ENCODE measurements around the gene SLC43A3.
"Not testable (repeated sequence)": the region's sequence is repeated elsewhere in the genome, so short reads cannot be mapped to it uniquely, and the experiment has no call there.

Gene SLC43A3

DNA sequence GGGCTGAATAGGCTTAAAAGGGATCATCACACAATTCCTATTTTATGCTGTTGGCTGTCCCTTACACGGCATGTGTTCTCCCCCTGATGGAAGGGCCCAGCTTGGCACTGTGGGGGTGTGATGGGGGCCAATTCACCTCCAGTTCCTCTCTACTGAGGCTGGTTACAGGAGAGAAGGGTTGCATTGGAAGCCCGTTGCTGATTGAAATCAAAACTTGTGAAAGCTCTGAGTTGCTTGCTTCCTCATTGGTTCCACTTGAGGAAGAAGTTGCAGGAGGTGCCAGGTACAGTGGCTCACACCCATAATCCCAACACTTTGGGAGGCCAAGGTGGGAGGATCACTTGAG, 23.1 kb downstream of the SLC43A3 start:
- no peak for DNase-seq

DNA sequence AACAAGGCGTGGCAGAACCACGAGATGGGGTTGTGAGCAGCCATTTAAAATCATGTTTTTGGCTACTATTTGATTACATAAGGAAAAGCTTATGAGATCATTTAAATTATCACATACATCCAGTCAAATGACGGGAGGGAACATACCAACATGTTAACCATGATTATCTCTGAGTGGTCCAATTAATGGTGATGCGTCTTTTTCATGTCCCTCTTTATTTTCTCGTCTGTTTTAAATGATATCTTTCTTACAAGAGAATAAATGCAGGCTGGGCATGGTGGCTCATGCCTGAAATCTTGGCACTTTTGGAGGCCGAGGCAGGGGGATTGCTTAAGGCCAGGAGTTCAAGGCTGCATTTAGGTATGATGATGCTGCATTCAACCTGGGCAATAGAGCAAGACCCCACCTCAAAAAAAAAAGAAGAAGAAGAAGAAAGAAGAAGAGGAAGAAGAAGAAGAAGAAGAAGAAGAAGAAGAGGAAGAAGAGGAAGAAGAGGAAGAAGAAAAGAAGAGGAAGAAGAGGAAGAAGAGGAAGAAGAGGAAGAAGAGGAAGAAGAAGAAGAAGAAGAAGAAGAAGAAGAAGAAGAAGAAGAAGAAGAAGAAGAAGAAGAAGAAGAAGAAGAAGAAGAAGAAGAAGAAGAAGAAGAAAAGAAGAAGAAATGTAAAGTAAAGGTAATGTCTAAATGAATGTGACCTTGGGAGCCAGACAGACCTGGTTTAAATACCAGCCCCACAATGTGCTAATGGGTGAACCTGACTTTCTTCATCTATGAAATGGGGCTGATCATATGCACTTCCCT, 23.7 kb downstream of the SLC43A3 start:
- not testable (repeated sequence) for DNase-seq

GRCh38 chr11:57402188-57403002, 24.5 kb downstream of the SLC43A3 start:
- no peak for DNase-seq

GRCh38 chr11:57399972-57400578, 26.8 kb downstream of the SLC43A3 start:
- no peak for DNase-seq

- no peak for DNase-seq
Measured at GRCh38 chr11:57399221-57399620, 27.7 kb downstream of the SLC43A3 start.

- peak; percentile 95 to 96 for DNase-seq
Measured at GRCh38 chr11:57397394-57397990, 29.4 kb downstream of the SLC43A3 start.

- no peak for DNase-seq
Measured at GRCh38 chr11:57396744-57397143, 30.2 kb downstream of the SLC43A3 start.

DNA sequence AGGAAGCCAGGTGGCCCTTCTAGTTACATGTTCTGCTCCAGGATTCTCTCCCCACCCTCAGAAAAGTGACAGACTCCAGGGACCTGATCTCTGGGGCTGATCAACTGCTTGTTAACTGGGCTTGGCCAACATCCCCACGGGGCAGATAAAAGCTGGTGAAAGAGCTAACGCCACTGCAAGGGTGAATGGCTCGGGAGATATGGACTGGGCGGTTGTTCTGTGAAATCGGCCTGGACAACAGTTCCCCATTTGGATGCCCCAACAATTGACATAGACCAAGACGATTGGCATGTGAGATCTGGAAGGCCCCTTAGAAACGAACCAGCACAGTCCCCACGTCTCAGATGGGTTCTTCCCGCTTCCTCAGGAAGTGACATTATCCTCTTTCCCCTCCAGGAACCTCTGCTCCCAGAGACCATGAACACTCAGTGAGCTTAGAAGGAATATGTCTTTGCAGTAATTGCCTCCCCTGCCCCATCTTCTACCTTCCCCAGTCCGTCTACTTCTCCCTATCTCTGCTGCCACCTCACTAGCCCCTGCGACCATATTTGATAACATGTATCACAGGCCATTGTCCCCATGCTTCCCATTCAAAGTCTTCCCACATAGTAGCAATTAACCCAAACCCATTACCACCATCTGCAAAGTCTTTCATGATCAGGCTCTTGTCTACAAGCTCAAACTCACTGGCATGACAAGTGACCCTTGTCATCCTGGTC, 30.9 kb downstream of the SLC43A3 start:
- DNase-seq: no peak

- no peak for DNase-seq
Measured at GRCh38 chr11:57394203-57394965, 32.5 kb downstream of the SLC43A3 start.

DNA sequence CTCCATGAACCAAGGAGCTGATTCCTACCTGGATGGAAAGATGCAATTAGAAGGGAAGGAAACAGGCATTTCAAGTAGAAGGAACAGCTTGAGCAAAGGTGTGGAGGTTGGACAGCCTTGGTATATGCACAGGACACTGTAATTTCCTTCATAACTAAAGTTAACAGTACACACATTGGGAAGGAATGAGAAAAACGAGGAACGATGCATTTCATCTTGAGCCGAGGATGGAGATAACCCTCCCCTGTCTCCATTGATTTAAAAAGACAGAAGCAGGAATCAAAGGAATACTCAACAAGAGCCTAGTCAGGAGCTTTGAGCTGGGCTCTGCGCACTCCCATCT, 34.2 kb downstream of the SLC43A3 start:
- no peak for DNase-seq

DNA sequence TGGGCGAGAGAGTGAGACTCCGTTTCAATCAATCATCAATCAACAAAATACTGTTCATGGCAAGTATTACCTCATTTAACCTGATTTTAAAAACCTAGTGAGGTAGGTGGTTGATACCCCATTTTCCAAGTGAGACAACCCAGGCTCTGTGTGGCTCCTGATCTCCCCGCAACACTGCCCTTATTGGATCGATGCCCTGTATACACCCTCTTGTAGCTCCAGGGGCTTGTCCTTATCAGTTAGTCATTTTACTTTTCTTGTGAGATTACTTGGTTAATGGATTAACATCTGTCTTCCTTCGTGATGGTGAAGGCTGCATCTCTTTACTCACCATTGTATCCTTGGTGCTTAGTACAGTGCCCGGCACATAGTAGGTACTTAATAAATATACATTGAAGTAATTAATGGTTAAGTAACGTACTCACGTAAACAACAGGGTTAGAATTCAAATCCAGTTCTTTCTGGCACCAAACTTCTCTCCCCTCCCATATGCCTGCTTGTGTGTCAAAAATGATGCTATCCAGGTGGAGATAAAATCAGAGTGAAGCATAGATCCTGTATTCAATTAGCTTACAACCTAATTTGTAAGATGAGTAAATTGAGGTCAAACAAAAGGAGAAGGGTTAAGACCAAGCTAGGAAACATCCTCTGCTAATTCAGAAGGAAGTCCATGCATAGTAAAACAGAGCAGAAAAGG, 34.7 kb downstream of the SLC43A3 start:
- DNase-seq: no peak

DNA sequence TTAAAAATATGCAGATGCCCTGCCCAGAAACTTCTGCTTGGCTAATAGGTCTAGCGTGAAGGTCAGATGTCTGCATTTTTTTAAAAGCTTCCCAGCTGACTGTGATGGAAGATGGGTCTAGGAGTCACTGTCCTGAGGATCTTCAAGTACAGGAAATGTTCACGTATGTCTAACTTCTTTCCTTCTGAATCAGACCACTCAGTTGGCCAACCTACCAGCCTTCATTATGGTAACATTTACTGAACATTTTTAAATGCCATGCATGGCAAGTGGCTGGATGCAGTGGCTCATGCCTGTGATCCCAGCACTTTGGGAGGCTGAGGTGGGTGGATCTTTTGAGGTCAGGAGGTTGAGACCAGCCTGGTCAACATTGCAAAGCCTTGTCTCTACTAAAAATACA, 35.4 kb downstream of the SLC43A3 start:
- DNase-seq: peak; percentile 15 to 30

- DNase-seq: no peak
Measured at GRCh38 chr11:57391111-57391510, 35.8 kb downstream of the SLC43A3 start.

DNA sequence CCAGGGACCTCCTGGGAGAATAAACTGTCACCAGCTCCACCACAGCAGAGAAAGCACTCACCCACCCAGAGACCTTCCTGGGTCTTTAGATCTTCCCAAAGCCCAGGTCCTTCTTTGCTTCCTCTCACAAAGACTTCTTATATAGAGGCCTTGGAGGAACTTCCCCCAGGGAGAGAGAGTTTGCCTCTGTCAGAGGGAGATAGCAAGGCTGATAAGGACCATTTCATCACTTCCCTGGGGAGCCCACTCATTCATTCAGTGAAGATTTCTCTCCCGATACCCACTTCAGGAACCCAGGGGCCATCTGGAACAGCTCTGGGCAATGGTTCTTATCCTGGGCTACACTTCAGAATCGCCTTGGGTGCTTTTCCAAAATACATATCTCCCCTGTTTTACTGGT, 36.4 kb downstream of the SLC43A3 start, which contains the start of gene PRG2:
Gene PRG2 (minus strand): TSS at position 116 of the 400 bp plus-strand sequence. CDS start 706 bp downstream, outside the sequence.
- DNase-seq: no peak

DNA sequence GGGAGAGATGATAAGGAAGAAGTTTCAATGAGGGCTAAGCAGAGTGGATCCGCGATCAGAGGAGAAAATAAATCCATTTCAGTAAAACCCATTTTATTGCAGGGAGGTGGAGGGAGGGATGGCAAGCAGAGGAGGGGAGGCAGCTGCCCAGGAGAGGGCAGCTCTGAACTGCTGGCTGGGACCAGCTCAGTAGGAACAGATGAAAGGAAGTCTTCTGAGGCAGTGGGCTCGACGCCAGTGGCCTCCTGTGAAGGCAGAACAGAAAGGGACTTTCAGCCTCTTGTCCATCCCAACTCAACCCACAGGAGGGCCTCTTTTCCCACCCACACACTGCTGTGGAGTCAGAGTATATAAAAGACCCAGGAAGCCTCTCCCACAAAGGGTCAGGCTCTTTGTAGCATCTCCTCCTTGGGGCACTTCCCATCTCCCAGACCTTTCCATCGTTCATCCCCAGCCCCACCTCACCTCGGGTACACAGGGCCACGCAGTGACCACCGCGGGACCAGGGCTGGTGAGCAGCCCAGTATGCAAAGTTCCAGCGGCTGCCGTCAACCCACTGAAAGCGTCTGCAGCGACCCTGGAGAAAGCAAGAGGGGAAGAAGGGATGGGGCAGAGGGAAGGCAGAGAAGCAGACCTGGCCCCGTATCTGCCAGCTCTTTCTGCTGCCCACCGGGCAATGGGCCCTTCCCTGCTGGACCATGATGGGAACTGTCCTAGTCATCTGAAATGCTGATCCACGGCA, 39.5 kb downstream of the SLC43A3 start:
- no peak for DNase-seq

GRCh38 chr11:57386178-57386940, 40.6 kb downstream of the SLC43A3 start:
- DNase-seq: no peak

GRCh38 chr11:57380975-57381374, 45.9 kb downstream of the SLC43A3 start, which contains the start of gene PRG3:
TSS of gene PRG3 (minus strand) at chr11:57381150. CDS start at chr11:57380708, 442 bp downstream.
- no peak for DNase-seq

GRCh38 chr11:57379732-57380131, 47.2 kb downstream of the SLC43A3 start:
- DNase-seq: no peak

GRCh38 chr11:57378186-57378585, 48.7 kb downstream of the SLC43A3 start:
- no peak for DNase-seq

DNA sequence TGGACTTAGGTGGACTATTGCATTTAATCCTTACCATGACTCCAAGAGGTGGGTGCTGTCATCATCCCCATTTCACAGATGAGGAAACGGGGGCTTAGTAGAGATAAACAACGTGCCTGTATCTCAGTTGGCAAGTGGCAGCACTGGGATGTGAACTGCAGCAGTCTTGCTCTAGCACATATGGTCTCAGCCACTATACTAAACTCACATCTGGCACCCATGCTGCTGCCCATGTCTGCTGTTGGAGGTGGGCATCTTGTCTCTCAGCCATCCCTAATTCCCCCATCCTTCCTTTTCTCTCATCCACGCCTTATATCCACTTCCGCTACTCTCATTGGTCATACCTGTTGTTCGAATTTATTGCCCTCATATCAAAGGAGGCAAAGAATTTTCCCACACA, 49.8 kb downstream of the SLC43A3 start:
- DNase-seq: no peak
